K562 (cell line): ENCODE data around the gene SOS2. TPM values are rescaled to one million over a fixed set of nuclear protein-coding genes. Genes with fewer than 3 reads are reported as not detected.

Experiments used
- BRD9 ChIP-seq: fragments of 450-650 bp; IDR thresholded peaks from 2 replicates; pipeline ENCODE4 v1.6.1; 2018; ENCODE audit warnings: low read depth; ENCODE audit not compliant: partially characterized antibody
- E2F3 ChIP-seq: fragments of 250-450 bp; sonication (Bioruptor Pico); IDR thresholded peaks from 2 replicates; pipeline ENCODE4 v1.4.0; 2020; ENCODE audit warnings: mild to moderate bottlenecking
- ELF4 ChIP-seq: fragments of 450-650 bp; formaldehyde crosslinking; IDR thresholded peaks from 2 replicates; pipeline ENCODE4 v1.4.0; 2022; ENCODE audit warnings: missing genetic modification characterization
- MYNN ChIP-seq, 2 experiments: sonication (generic); formaldehyde crosslinking in 1 of 2; IDR thresholded peaks; 2 replicates each; pipeline versions ENCODE4 v1.5.0 to v1.6.1; 2016 to 2020; ENCODE audit warnings: antibody characterized with exemption in 1 of 2, missing genetic modification reagents in 1 of 2
- SOX6 ChIP-seq: fragments of 450-650 bp; IDR thresholded peaks from 2 replicates; pipeline ENCODE4 v1.6.1; 2014; ENCODE audit warnings: mild to moderate bottlenecking
- ZKSCAN1 ChIP-seq: fragments of 150-350 bp; IDR thresholded peaks from 2 replicates; pipeline ENCODE4 v1.6.1; 2016; ENCODE audit warnings: low read depth, low read length
- polyA plus RNA-seq, 8 experiments: library from polyadenylated mRNA; depleted of rRNA in 4 of 8; stranded (reverse) in 5 of 8; unstranded in 3 of 8; fragments of >200 nt; fragmentation: Nextera tagmentation in 2 of 8; fragmentation: Illumina TruSeq in 1 of 8; extraction: Ambion mirVana in 2 of 8; extraction: Trizol in 1 of 8; gene quantifications; 2 replicates each; pipeline versions ENCODE4 v1.2.1 to v1.2.3, GENCODE V29; 2011 to 2014; ENCODE audit warnings: inconsistent platforms in 1 of 8, missing spikeins in 1 of 8
- total RNA-seq, 7 experiments: library from RNA; depleted of rRNA in 6 of 7; stranded (reverse); fragments of >200 nt in 6 of 7; fragmentation: Illumina TruSeq in 2 of 7; extraction: Trizol in 2 of 7; gene quantifications; 2 replicates each; pipeline versions ENCODE4 v1.2.1 to v1.2.3, GENCODE V29; 2011 to 2021; ENCODE audit warnings: low replicate concordance in 1 of 7
- TF ChIP-seq, protein P1 (sequence below), 2 experiments: fragments of 450-650 bp in 1 of 2; sonication (generic) in 1 of 2; formaldehyde crosslinking in 1 of 2; IDR thresholded peaks; 2 replicates each; pipeline versions ENCODE4 v1.7.1 to v1.9.0; 2016 to 2022; ENCODE audit warnings: inconsistent platforms in 1 of 2, mild to moderate bottlenecking in 1 of 2, missing genetic modification reagents in 1 of 2
- TF ChIP-seq, protein P2 (sequence below): fragments of 200-800 bp; sonication (Bioruptor generic); IDR thresholded peaks from 2 replicates; pipeline ENCODE4 v1.6.1; 2016; ENCODE audit warnings: missing genetic modification characterization, missing compliant biosample characterization
- TF ChIP-seq, protein P3 (sequence below): sonication (generic); formaldehyde crosslinking; IDR thresholded peaks from 2 replicates; pipeline ENCODE4 v1.8.0; 2022; ENCODE audit warnings: mild to moderate bottlenecking, low read depth, missing genetic modification reagents

The SOS2 gene
- total and polyA plus RNA-seq, 9 of the 15 experiments (the other 6 are each of a cell fraction or from before 2014, with no cell fraction given) = 2.2 to 13.1 (median 10.5) TPM

DNA sequence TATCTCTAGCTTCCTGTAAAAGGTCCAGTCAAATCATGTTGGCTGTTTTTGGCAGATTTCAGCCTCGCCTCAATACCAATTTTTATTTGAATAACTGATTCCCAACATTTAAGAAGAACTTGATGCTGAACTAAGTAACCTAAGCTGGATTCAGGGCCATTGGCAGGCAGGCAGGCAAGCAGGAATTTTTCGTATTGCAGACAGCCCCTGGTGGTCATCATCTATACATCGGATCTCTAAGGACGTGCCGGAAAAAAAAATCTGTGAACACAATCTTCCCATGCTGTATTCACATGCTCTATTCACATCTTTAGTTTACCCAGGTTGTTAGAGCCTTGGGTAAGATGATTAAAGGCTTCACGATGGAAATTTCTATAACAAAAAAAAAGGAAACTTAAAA is 122.0 kb downstream of the SOS2 start (continued):
- TF ChIP-seq, protein P1, sequence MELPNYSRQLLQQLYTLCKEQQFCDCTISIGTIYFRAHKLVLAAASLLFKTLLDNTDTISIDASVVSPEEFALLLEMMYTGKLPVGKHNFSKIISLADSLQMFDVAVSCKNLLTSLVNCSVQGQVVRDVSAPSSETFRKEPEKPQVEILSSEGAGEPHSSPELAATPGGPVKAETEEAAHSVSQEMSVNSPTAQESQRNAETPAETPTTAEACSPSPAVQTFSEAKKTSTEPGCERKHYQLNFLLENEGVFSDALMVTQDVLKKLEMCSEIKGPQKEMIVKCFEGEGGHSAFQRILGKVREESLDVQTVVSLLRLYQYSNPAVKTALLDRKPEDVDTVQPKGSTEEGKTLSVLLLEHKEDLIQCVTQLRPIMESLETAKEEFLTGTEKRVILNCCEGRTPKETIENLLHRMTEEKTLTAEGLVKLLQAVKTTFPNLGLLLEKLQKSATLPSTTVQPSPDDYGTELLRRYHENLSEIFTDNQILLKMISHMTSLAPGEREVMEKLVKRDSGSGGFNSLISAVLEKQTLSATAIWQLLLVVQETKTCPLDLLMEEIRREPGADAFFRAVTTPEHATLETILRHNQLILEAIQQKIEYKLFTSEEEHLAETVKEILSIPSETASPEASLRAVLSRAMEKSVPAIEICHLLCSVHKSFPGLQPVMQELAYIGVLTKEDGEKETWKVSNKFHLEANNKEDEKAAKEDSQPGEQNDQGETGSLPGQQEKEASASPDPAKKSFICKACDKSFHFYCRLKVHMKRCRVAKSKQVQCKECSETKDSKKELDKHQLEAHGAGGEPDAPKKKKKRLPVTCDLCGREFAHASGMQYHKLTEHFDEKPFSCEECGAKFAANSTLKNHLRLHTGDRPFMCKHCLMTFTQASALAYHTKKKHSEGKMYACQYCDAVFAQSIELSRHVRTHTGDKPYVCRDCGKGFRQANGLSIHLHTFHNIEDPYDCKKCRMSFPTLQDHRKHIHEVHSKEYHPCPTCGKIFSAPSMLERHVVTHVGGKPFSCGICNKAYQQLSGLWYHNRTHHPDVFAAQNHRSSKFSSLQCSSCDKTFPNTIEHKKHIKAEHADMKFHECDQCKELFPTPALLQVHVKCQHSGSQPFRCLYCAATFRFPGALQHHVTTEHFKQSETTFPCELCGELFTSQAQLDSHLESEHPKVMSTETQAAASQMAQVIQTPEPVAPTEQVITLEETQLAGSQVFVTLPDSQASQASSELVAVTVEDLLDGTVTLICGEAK (IDR thresholded peaks at IDR 0.05) = no peak
- TF ChIP-seq, protein P1 (CRISPR knock-in tag; IDR thresholded peaks at IDR 0.05) = no peak
- TF ChIP-seq ELF4 (CRISPR knock-in tag) (no peak), ZKSCAN1 (no peak), E2F3 (CRISPR knock-in tag) (no peak), BRD9 (no peak), MYNN (IDR thresholded peaks at IDR 0.05) (no peak), MYNN (CRISPR knock-in tag; IDR thresholded peaks at IDR 0.05) (no peak), SOX6 (no peak)
- TF ChIP-seq, protein P2, sequence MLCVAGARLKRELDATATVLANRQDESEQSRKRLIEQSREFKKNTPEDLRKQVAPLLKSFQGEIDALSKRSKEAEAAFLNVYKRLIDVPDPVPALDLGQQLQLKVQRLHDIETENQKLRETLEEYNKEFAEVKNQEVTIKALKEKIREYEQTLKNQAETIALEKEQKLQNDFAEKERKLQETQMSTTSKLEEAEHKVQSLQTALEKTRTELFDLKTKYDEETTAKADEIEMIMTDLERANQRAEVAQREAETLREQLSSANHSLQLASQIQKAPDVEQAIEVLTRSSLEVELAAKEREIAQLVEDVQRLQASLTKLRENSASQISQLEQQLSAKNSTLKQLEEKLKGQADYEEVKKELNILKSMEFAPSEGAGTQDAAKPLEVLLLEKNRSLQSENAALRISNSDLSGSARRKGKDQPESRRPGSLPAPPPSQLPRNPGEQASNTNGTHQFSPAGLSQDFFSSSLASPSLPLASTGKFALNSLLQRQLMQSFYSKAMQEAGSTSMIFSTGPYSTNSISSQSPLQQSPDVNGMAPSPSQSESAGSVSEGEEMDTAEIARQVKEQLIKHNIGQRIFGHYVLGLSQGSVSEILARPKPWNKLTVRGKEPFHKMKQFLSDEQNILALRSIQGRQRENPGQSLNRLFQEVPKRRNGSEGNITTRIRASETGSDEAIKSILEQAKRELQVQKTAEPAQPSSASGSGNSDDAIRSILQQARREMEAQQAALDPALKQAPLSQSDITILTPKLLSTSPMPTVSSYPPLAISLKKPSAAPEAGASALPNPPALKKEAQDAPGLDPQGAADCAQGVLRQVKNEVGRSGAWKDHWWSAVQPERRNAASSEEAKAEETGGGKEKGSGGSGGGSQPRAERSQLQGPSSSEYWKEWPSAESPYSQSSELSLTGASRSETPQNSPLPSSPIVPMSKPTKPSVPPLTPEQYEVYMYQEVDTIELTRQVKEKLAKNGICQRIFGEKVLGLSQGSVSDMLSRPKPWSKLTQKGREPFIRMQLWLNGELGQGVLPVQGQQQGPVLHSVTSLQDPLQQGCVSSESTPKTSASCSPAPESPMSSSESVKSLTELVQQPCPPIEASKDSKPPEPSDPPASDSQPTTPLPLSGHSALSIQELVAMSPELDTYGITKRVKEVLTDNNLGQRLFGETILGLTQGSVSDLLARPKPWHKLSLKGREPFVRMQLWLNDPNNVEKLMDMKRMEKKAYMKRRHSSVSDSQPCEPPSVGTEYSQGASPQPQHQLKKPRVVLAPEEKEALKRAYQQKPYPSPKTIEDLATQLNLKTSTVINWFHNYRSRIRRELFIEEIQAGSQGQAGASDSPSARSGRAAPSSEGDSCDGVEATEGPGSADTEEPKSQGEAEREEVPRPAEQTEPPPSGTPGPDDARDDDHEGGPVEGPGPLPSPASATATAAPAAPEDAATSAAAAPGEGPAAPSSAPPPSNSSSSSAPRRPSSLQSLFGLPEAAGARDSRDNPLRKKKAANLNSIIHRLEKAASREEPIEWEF = no peak
- TF ChIP-seq, protein P3, sequence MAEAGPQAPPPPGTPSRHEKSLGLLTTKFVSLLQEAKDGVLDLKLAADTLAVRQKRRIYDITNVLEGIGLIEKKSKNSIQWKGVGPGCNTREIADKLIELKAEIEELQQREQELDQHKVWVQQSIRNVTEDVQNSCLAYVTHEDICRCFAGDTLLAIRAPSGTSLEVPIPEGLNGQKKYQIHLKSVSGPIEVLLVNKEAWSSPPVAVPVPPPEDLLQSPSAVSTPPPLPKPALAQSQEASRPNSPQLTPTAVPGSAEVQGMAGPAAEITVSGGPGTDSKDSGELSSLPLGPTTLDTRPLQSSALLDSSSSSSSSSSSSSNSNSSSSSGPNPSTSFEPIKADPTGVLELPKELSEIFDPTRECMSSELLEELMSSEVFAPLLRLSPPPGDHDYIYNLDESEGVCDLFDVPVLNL (CRISPR knock-in tag) = no peak
